ENCODE measurements around the gene CRELD1.
"Not testable (repeated sequence)": the region's sequence is repeated elsewhere in the genome, so short reads cannot be mapped to it uniquely, and the experiment has no call there.

Gene CRELD1

GRCh38 chr3:9897408-9898372 lies 35.9 kb upstream of the CRELD1 start:
- DNase-seq = no peak
- Histone ChIP-seq H3K4me2 (ENCODE audit: low read depth, low read length) (no peak overlapping the region), H3F3A (ENCODE audit: insufficient read depth, low read length) (no peaks in the 10 kb centered on the region), H3K9me3 (replicated peaks; ENCODE audit: insufficient read depth, low read length) (no peaks in the 10 kb centered on the region), H3K27me3 (replicated peaks; ENCODE audit: insufficient read depth, low read length) (no peaks in the 10 kb centered on the region), H3K9ac (ENCODE audit: low read length) (no peak overlapping the region), H2AFZ (ENCODE audit: low read length) (no peak overlapping the region), H3K4me3 (ENCODE audit: low read length) (no peak overlapping the region), H4K20me1 (ENCODE audit: insufficient read depth, low read length) (no peaks in the 10 kb centered on the region), H3K79me2 (ENCODE audit: low read length) (peaks cover 7% of the 10 kb centered on the region), H3K9me2 (replicated peaks; ENCODE audit: insufficient read depth, low read length) (no peaks in the 10 kb centered on the region), H3K36me3 (replicated peaks; ENCODE audit: insufficient read depth, low read length) (0 out of 2 replicates have a peak, but pooled peaks cover 1% of the 10 kb centered on the region), H3K4me1 (ENCODE audit: low read length) (peaks cover 5% of the 10 kb centered on the region; the same call in 1 of the 2 replicates), H3K27ac (ENCODE audit: low read length) (no peak overlapping the region)
- TF ChIP-seq EZH2 (optimal IDR thresholded peaks at IDR 0.05; ENCODE audit: low read depth, low read length) (no peak), EZH2phosphoT487 (IDR thresholded peaks at IDR 0.05; ENCODE audit: low read length) (no peak)
- TF ChIP-seq, protein P1, sequence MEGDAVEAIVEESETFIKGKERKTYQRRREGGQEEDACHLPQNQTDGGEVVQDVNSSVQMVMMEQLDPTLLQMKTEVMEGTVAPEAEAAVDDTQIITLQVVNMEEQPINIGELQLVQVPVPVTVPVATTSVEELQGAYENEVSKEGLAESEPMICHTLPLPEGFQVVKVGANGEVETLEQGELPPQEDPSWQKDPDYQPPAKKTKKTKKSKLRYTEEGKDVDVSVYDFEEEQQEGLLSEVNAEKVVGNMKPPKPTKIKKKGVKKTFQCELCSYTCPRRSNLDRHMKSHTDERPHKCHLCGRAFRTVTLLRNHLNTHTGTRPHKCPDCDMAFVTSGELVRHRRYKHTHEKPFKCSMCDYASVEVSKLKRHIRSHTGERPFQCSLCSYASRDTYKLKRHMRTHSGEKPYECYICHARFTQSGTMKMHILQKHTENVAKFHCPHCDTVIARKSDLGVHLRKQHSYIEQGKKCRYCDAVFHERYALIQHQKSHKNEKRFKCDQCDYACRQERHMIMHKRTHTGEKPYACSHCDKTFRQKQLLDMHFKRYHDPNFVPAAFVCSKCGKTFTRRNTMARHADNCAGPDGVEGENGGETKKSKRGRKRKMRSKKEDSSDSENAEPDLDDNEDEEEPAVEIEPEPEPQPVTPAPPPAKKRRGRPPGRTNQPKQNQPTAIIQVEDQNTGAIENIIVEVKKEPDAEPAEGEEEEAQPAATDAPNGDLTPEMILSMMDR (IDR thresholded peaks at IDR 0.05; ENCODE audit: low read length) = no peak

GRCh38 chr3:9898467-9899241 lies 35.0 kb upstream of the CRELD1 start:
- no peaks in the 10 kb centered on the region for H3K79me2 ChIP-seq (ENCODE audit: low read length)
- no peaks in the 10 kb centered on the region for H3F3A ChIP-seq (ENCODE audit: insufficient read depth, low read length)
- DNase-seq = no peak
- TF ChIP-seq EZH2 (optimal IDR thresholded peaks at IDR 0.05; ENCODE audit: low read depth, low read length) (no peak), EZH2phosphoT487 (IDR thresholded peaks at IDR 0.05; ENCODE audit: low read length) (no peak)
- H3K9me2 ChIP-seq (replicated peaks; ENCODE audit: insufficient read depth, low read length) = no peaks in the 10 kb centered on the region
- no peaks in the 10 kb centered on the region for H3K36me3 ChIP-seq (replicated peaks; ENCODE audit: insufficient read depth, low read length)
- H2AFZ ChIP-seq (ENCODE audit: low read length) = no peak overlapping the region
- H3K4me1 ChIP-seq (ENCODE audit: low read length) = peaks cover 5% of the 10 kb centered on the region; the same call in 1 of the 2 replicates
- H3K27me3 ChIP-seq (replicated peaks; ENCODE audit: insufficient read depth, low read length) = no peaks in the 10 kb centered on the region
- no peak overlapping the region for H3K4me2 ChIP-seq (ENCODE audit: low read depth, low read length)
- no peak overlapping the region for H3K4me3 ChIP-seq (ENCODE audit: low read length)
- H3K9ac ChIP-seq (ENCODE audit: low read length) = no peak overlapping the region
- no peaks in the 10 kb centered on the region for H4K20me1 ChIP-seq (ENCODE audit: insufficient read depth, low read length)
- no peak overlapping the region for H3K27ac ChIP-seq (ENCODE audit: low read length)
- no peaks in the 10 kb centered on the region for H3K9me3 ChIP-seq (replicated peaks; ENCODE audit: insufficient read depth, low read length)

- no peaks in the 10 kb centered on the region for H3K79me2 ChIP-seq (ENCODE audit: low read length)
- H3K4me3 ChIP-seq (ENCODE audit: low read length) = no peak overlapping the region
- no peaks in the 10 kb centered on the region for H3K9me2 ChIP-seq (replicated peaks; ENCODE audit: insufficient read depth, low read length)
- TF ChIP-seq, protein P1 (IDR thresholded peaks at IDR 0.05; ENCODE audit: low read length) = no peak
- no peak for TF ChIP-seq EZH2phosphoT487 (IDR thresholded peaks at IDR 0.05; ENCODE audit: low read length)
- TF ChIP-seq EZH2 (optimal IDR thresholded peaks at IDR 0.05; ENCODE audit: low read depth, low read length) = no peak
- peaks cover 5% of the 10 kb centered on the region; the same call in 1 of the 2 replicates for H3K4me1 ChIP-seq (ENCODE audit: low read length)
- H3K27ac ChIP-seq (ENCODE audit: low read length) = no peak overlapping the region
- H3K27me3 ChIP-seq (replicated peaks; ENCODE audit: insufficient read depth, low read length) = no peaks in the 10 kb centered on the region
- no peaks in the 10 kb centered on the region for H3F3A ChIP-seq (ENCODE audit: insufficient read depth, low read length)
- H3K9ac ChIP-seq (ENCODE audit: low read length) = no peak overlapping the region
- no peak overlapping the region for H3K4me2 ChIP-seq (ENCODE audit: low read depth, low read length)
- no peaks in the 10 kb centered on the region for H3K36me3 ChIP-seq (replicated peaks; ENCODE audit: insufficient read depth, low read length)
- no peaks in the 10 kb centered on the region for H4K20me1 ChIP-seq (ENCODE audit: insufficient read depth, low read length)
- H2AFZ ChIP-seq (ENCODE audit: low read length) = no peak overlapping the region
- H3K9me3 ChIP-seq (replicated peaks; ENCODE audit: insufficient read depth, low read length) = no peaks in the 10 kb centered on the region
- no peak for DNase-seq
Observed at GRCh38 chr3:9899289-9899791, 34.3 kb upstream of the CRELD1 start.

GRCh38 chr3:9900965-9901415 lies 32.6 kb upstream of the CRELD1 start:
- not testable (repeated sequence) for DNase-seq; H2AFZ ChIP-seq (ENCODE audit: low read length); H3K9me2 ChIP-seq (replicated peaks; ENCODE audit: insufficient read depth, low read length); H3K9me3 ChIP-seq (replicated peaks; ENCODE audit: insufficient read depth, low read length); H3F3A ChIP-seq (ENCODE audit: insufficient read depth, low read length); H3K4me1 ChIP-seq (ENCODE audit: low read length); H3K4me2 ChIP-seq (ENCODE audit: low read depth, low read length); H3K4me3 ChIP-seq (ENCODE audit: low read length); H3K79me2 ChIP-seq (ENCODE audit: low read length); H3K36me3 ChIP-seq (replicated peaks; ENCODE audit: insufficient read depth, low read length); H3K9ac ChIP-seq (ENCODE audit: low read length); H3K27ac ChIP-seq (ENCODE audit: low read length); H4K20me1 ChIP-seq (ENCODE audit: insufficient read depth, low read length); H3K27me3 ChIP-seq (replicated peaks; ENCODE audit: insufficient read depth, low read length)

Measured in MM.1S (cell line).